Measurements from ENCODE around the gene CYP39A1. TPM values are rescaled to one million over a fixed set of nuclear protein-coding genes. Genes with fewer than 3 reads are reported as not detected.

CYP39A1 gene
- total RNA-seq, 6 donors from 2014 or later: 2.6 to 10.3 (median 5.0) TPM

GRCh38 chr6:46626228-46626909 is 26.2 kb downstream of the CYP39A1 start:
- H3K36me3 ChIP-seq: no peaks in the 10 kb centered on the region
- DNase-seq: no peak

DNA sequence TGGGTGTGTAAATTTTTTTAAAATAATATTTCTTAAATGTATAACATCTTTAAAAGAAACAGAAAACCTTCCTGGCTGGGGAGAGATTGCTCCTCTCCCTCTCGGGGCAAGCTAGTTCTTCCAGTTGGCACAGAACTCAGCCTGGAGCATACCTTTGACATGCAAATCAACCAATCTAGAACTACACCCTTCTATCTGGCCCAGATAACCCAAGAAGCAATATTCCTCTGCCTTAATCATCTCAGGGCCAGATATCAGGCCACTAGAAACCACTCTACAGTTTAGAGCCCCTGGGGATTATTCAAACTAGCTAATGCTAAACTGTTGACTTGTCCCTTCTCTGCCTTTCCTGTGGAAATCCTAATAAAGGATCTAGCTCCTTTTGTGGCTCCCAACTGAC is 33.9 kb downstream of the CYP39A1 start:
- H3K27ac ChIP-seq: no peak overlapping the region
- no peaks in the 10 kb centered on the region for H3K27me3 ChIP-seq
- H3K9me3 ChIP-seq: no peaks in the 10 kb centered on the region
- no peak overlapping the region for H3K4me3 ChIP-seq
- H3K4me1 ChIP-seq: no peaks in the 10 kb centered on the region
- no peaks in the 10 kb centered on the region for H3K36me3 ChIP-seq
- TF ChIP-seq EP300 (IDR thresholded peaks at IDR 0.05) (no peak), POLR2A (IDR thresholded peaks at IDR 0.05) (no peak), CTCF (IDR thresholded peaks at IDR 0.05) (no peak), POLR2AphosphoS5 (IDR thresholded peaks at IDR 0.05) (no peak)
- ATAC-seq (ENCODE audit: low FRiP score in 2 of 2) (no peak), DNase-seq (no peak)
- 79 to 84% methylated on average over 1 of the region's 1 CpG for WGBS, 2 donors

More at GRCh38 chr6:46626228-46626909, 26.2 kb downstream of the CYP39A1 start:
- Histone ChIP-seq H3K27ac (no peak overlapping the region), H3K9me3 (no peaks in the 10 kb centered on the region), H3K4me1 (no peaks in the 10 kb centered on the region), H3K27me3 (no peaks in the 10 kb centered on the region), H3K4me3 (no peak overlapping the region)
- peak in 1 of 2 donors; percentile 75 for ATAC-seq (ENCODE audit: low FRiP score in 2 of 2)
- peak; percentile 27 to 63 (median 42) for TF ChIP-seq CTCF (IDR thresholded peaks at IDR 0.05)
- TF ChIP-seq POLR2AphosphoS5 (IDR thresholded peaks at IDR 0.05): no peak
- TF ChIP-seq POLR2A (IDR thresholded peaks at IDR 0.05): no peak
- no peak for TF ChIP-seq EP300 (IDR thresholded peaks at IDR 0.05)
- WGBS, 2 donors: 19 to 21% methylated on average over 3 of the region's 3 CpGs

- no peak for DNase-seq
- 72 to 88% methylated on average over 2 of the region's 2 CpGs for WGBS, 2 donors
Observed at GRCh38 chr6:46612645-46613044, 40.0 kb downstream of the CYP39A1 start.

GRCh38 chr6:46610862-46611553 is 41.6 kb downstream of the CYP39A1 start:
- Histone ChIP-seq H3K36me3 (no peaks in the 10 kb centered on the region), H3K4me3 (no peak overlapping the region), H3K27ac (no peak overlapping the region), H3K9me3 (no peaks in the 10 kb centered on the region), H3K27me3 (no peaks in the 10 kb centered on the region), H3K4me1 (no peaks in the 10 kb centered on the region)
- DNase-seq: no peak
- TF ChIP-seq POLR2A (IDR thresholded peaks at IDR 0.05): no peak
- TF ChIP-seq POLR2AphosphoS5 (IDR thresholded peaks at IDR 0.05): no peak
- no peak for TF ChIP-seq CTCF (IDR thresholded peaks at IDR 0.05)
- TF ChIP-seq EP300 (IDR thresholded peaks at IDR 0.05): no peak
- ATAC-seq (ENCODE audit: low FRiP score in 2 of 2): no peak
- WGBS, 2 donors: 74 to 76% methylated on average over 3 of the region's 3 CpGs

More at GRCh38 chr6:46612645-46613044, 40.0 kb downstream of the CYP39A1 start:
- TF ChIP-seq EP300 (IDR thresholded peaks at IDR 0.05): no peak
- no peak for TF ChIP-seq CTCF (IDR thresholded peaks at IDR 0.05)
- Histone ChIP-seq H3K4me3 (no peak overlapping the region), H3K27ac (no peak overlapping the region), H3K36me3 (no peaks in the 10 kb centered on the region), H3K27me3 (no peaks in the 10 kb centered on the region), H3K4me1 (no peaks in the 10 kb centered on the region), H3K9me3 (no peaks in the 10 kb centered on the region)
- no peak for ATAC-seq (ENCODE audit: low FRiP score in 2 of 2)
